HepG2 (cell line): ENCODE measurements around the gene EIF6. TPM values are rescaled to one million over a fixed set of nuclear protein-coding genes. Genes with fewer than 3 reads are reported as not detected.

ENCODE experiments used
- AKAP8 ChIP-seq: sonication (generic); formaldehyde crosslinking; IDR thresholded peaks from 2 replicates; pipeline ENCODE4 v1.5.1; 2020; ENCODE audit warnings: mild to moderate bottlenecking, missing genetic modification reagents
- AKNA ChIP-seq: sonication (generic); formaldehyde crosslinking; IDR thresholded peaks from 2 replicates; pipeline ENCODE4 v1.4.0; 2020; ENCODE audit warnings: missing genetic modification reagents, borderline replicate concordance
- BORCS8-MEF2B ChIP-seq: sonication (generic); formaldehyde crosslinking; IDR thresholded peaks from 2 replicates; pipeline ENCODE4 v1.8.0; 2022; ENCODE audit warnings: mild to moderate bottlenecking, missing genetic modification reagents
- CHCHD3 ChIP-seq: sonication (generic); formaldehyde crosslinking; IDR thresholded peaks from 2 replicates; pipeline ENCODE4 v1.8.0; 2022; ENCODE audit warnings: mild to moderate bottlenecking, missing genetic modification reagents, moderate library complexity
- FOSL2 ChIP-seq: sonication (generic); formaldehyde crosslinking; IDR thresholded peaks from 2 replicates; pipeline ENCODE4 v1.4.0; 2020; ENCODE audit warnings: missing genetic modification reagents
- MAFF ChIP-seq: IDR thresholded peaks from 2 replicates; pipeline ENCODE4 v1.6.1; 2011; ENCODE audit warnings: low read depth, low read length, improper control_type of control experiment
- PHF5A ChIP-seq: IDR thresholded peaks from one replicate; pipeline ENCODE4 v1.6.1; 2018; ENCODE audit warnings: low read depth, missing genetic modification reagents; ENCODE audit not compliant: unreplicated experiment
- SNAPC2 ChIP-seq: sonication (generic); formaldehyde crosslinking; IDR thresholded peaks from 2 replicates; pipeline ENCODE4 v1.8.1; 2022; ENCODE audit warnings: mild to moderate bottlenecking, missing genetic modification reagents
- SNRNP70 ChIP-seq: fragments of 200-400 bp; formaldehyde crosslinking; IDR thresholded peaks from 2 replicates; pipeline ENCODE4 v1.6.1; 2017; ENCODE audit warnings: mild to moderate bottlenecking, low read depth, low read length, moderate library complexity
- THAP11 ChIP-seq: IDR thresholded peaks from 2 replicates; pipeline ENCODE4 v1.6.1; 2016; ENCODE audit warnings: missing biosample characterization, missing genetic modification reagents
- ZBTB1 ChIP-seq: sonication (generic); formaldehyde crosslinking; IDR thresholded peaks from 2 replicates; pipeline ENCODE4 v1.4.0; 2020; ENCODE audit warnings: missing genetic modification reagents, borderline replicate concordance
- ZBTB26 ChIP-seq: IDR thresholded peaks from 2 replicates; pipeline ENCODE4 v1.6.1; 2016; ENCODE audit warnings: missing compliant biosample characterization, missing genetic modification reagents, borderline replicate concordance
- ZMYM4 ChIP-seq: sonication (generic); formaldehyde crosslinking; IDR thresholded peaks from 2 replicates; pipeline ENCODE4 v1.8.1; 2023; ENCODE audit warnings: mild to moderate bottlenecking, missing genetic modification reagents
- ZNF232 ChIP-seq: sonication (generic); formaldehyde crosslinking; IDR thresholded peaks from 2 replicates; pipeline ENCODE4 v1.4.0; 2020; ENCODE audit warnings: missing genetic modification reagents, borderline replicate concordance
- ZNF274 ChIP-seq: sonication (generic); formaldehyde crosslinking; IDR thresholded peaks from 2 replicates; pipeline ENCODE4 v1.5.1; 2020; ENCODE audit warnings: mild to moderate bottlenecking, missing genetic modification reagents
- ZNF329 ChIP-seq: sonication (generic); formaldehyde crosslinking; IDR thresholded peaks from 2 replicates; pipeline ENCODE4 v1.9.0; 2021; ENCODE audit warnings: low read depth, mild to moderate bottlenecking, missing genetic modification reagents
- ZNF431 ChIP-seq: sonication (generic); formaldehyde crosslinking; IDR thresholded peaks from 2 replicates; pipeline ENCODE4 v1.9.0; 2022; ENCODE audit warnings: missing genetic modification reagents, low read depth, mild to moderate bottlenecking, borderline replicate concordance
- ZNF432 ChIP-seq: sonication (generic); formaldehyde crosslinking; IDR thresholded peaks from 2 replicates; pipeline ENCODE4 v1.5.0; 2020; ENCODE audit warnings: missing genetic modification reagents, mild to moderate bottlenecking, borderline replicate concordance
- polyA plus RNA-seq, 8 experiments: library from polyadenylated mRNA; depleted of rRNA in 3 of 8; stranded (reverse) in 7 of 8; unstranded in 1 of 8; fragments of >200 nt; fragmentation: Illumina TruSeq in 4 of 8; extraction: Trizol in 4 of 8; gene quantifications; 2 replicates each; pipeline versions ENCODE4 v1.2.1 to v1.2.3, GENCODE V29; 2011 to 2016; ENCODE audit warnings: low read depth in 4 of 8, missing spikeins in 1 of 8, mixed read lengths in 1 of 8; ENCODE audit not compliant: insufficient read depth in 1 of 8
- total RNA-seq, 5 experiments: library from RNA; depleted of rRNA; stranded (reverse); fragments of >200 nt; fragmentation: Illumina TruSeq; extraction: Trizol; gene quantifications; 2 replicates each; pipeline ENCODE4 v1.2.3, GENCODE V29; 2016; ENCODE audit warnings: low read depth in 1 of 5
- TF ChIP-seq, protein P1 (sequence below): sonication (generic); formaldehyde crosslinking; conservative IDR thresholded peaks from 2 replicates; pipeline ENCODE4 v1.8.0; 2022; ENCODE audit warnings: missing genetic modification reagents
- TF ChIP-seq, protein P2 (sequence below): sonication (generic); formaldehyde crosslinking; IDR thresholded peaks from 2 replicates; pipeline ENCODE4 v1.9.0; 2022; ENCODE audit warnings: low read depth, missing genetic modification reagents

EIF6 gene
- total and polyA plus RNA-seq, 2 of the 13 experiments (the other 11 are each of a cell fraction or from before 2014, with no cell fraction given) = 462 to 466 TPM

GRCh38 chr20:35269055-35269781 is 15.4 kb downstream of the EIF6 start (continued):
- TF ChIP-seq BORCS8-MEF2B = peak; percentile 69; the same call in 1 of the 2 replicates
- peak; percentile 29 for TF ChIP-seq PHF5A
- TF ChIP-seq, protein P1, sequence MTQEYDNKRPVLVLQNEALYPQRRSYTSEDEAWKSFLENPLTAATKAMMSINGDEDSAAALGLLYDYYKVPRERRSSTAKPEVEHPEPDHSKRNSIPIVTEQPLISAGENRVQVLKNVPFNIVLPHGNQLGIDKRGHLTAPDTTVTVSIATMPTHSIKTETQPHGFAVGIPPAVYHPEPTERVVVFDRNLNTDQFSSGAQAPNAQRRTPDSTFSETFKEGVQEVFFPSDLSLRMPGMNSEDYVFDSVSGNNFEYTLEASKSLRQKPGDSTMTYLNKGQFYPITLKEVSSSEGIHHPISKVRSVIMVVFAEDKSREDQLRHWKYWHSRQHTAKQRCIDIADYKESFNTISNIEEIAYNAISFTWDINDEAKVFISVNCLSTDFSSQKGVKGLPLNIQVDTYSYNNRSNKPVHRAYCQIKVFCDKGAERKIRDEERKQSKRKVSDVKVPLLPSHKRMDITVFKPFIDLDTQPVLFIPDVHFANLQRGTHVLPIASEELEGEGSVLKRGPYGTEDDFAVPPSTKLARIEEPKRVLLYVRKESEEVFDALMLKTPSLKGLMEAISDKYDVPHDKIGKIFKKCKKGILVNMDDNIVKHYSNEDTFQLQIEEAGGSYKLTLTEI = no peak
- TF ChIP-seq CHCHD3 (CRISPR knock-in tag) = no peak
- TF ChIP-seq ZNF232 (CRISPR knock-in tag) = no peak; the same call in 1 of the 2 replicates
- TF ChIP-seq ZMYM4 = no peak
- TF ChIP-seq FOSL2 (CRISPR knock-in tag) = peak; percentile 44; the same call in 1 of the 2 replicates
- peak; percentile 94; the same call in 1 of the 2 replicates for TF ChIP-seq ZNF274 (CRISPR knock-in tag)
- TF ChIP-seq ZBTB1 (CRISPR knock-in tag) = no peak
- no peak for TF ChIP-seq ZNF431 (CRISPR knock-in tag)
- no peak for TF ChIP-seq ZNF432
- TF ChIP-seq SNRNP70 = no peak
- TF ChIP-seq ZBTB26 = peak; percentile 79
- TF ChIP-seq SNAPC2 (CRISPR knock-in tag) = no peak
- TF ChIP-seq THAP11 = peak; percentile 73
- no peak for TF ChIP-seq AKNA
- TF ChIP-seq, protein P2, sequence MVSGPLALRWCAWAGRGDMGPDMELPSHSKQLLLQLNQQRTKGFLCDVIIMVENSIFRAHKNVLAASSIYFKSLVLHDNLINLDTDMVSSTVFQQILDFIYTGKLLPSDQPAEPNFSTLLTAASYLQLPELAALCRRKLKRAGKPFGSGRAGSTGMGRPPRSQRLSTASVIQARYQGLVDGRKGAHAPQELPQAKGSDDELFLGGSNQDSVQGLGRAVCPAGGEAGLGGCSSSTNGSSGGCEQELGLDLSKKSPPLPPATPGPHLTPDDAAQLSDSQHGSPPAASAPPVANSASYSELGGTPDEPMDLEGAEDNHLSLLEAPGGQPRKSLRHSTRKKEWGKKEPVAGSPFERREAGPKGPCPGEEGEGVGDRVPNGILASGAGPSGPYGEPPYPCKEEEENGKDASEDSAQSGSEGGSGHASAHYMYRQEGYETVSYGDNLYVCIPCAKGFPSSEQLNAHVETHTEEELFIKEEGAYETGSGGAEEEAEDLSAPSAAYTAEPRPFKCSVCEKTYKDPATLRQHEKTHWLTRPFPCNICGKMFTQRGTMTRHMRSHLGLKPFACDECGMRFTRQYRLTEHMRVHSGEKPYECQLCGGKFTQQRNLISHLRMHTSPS (CRISPR knock-in tag) = no peak
- TF ChIP-seq AKAP8 (CRISPR knock-in tag) = no peak
- TF ChIP-seq ZNF329 (CRISPR knock-in tag) = no peak
- TF ChIP-seq MAFF = no peak
